Memory B cell (primary cell): ENCODE data around the gene RPH3AL.
"Not testable (repeated sequence)": the region's sequence is repeated elsewhere in the genome, so short reads cannot be mapped to it uniquely, and the experiment has no call there.

Source experiments
- ATAC-seq: fragments of 150-1000 bp; cut with Tn5 transposase; 2 replicates; pipeline ENCODE4 v1.10.0; 2021; ENCODE audit warnings: low read depth, mild to moderate bottlenecking, moderate library complexity
- DNase-seq, 2 donors: peaks; one replicate each; pipeline ENCODE4 v3.0.0; 2022; ENCODE audit warnings: low spot score in 2 of 2
- H3K27ac Mint-ChIP-seq: one replicate; pipeline ENCODE4 v1.8.0; 2022; ENCODE audit warnings: mild to moderate bottlenecking, moderate library complexity, mixed read lengths
- H3K27me3 Mint-ChIP-seq: one replicate; pipeline ENCODE4 v1.8.0; 2022; ENCODE audit warnings: mixed read lengths
- H3K36me3 Mint-ChIP-seq: one replicate; pipeline ENCODE4 v1.8.0; 2022; ENCODE audit warnings: mild to moderate bottlenecking, mixed read lengths
- H3K4me1 Mint-ChIP-seq: one replicate; pipeline ENCODE4 v1.8.0; 2022; ENCODE audit warnings: mixed read lengths
- H3K4me3 Mint-ChIP-seq: one replicate; pipeline ENCODE4 v1.8.0; 2022; ENCODE audit warnings: mild to moderate bottlenecking, moderate library complexity, mixed read lengths
- H3K9me3 Mint-ChIP-seq: one replicate; pipeline ENCODE4 v1.8.0; 2022; ENCODE audit warnings: mixed read lengths

The RPH3AL gene

GRCh38 chr17:315399-315798, 37.2 kb downstream of the RPH3AL start:
- H3K4me3 Mint-ChIP-seq, H3K27me3 Mint-ChIP-seq, H3K4me1 Mint-ChIP-seq, H3K9me3 Mint-ChIP-seq, DNase-seq, H3K27ac Mint-ChIP-seq, ATAC-seq: not testable (repeated sequence)
- H3K36me3 Mint-ChIP-seq, result peaks cover 14% of the 10 kb centered on the region

GRCh38 chr17:314614-314944, 38.0 kb downstream of the RPH3AL start:
- H3K27ac Mint-ChIP-seq, ATAC-seq, H3K27me3 Mint-ChIP-seq, H3K4me1 Mint-ChIP-seq, DNase-seq, H3K4me3 Mint-ChIP-seq, H3K9me3 Mint-ChIP-seq: not testable (repeated sequence)
- H3K36me3 Mint-ChIP-seq, result peaks cover 13% of the 10 kb centered on the region

- H3K4me1 Mint-ChIP-seq, result no peaks in the 10 kb centered on the region
- H3K27ac Mint-ChIP-seq, result no peak overlapping the region
- ATAC-seq (no peak), DNase-seq (no peak)
- H3K27me3 Mint-ChIP-seq, result no peaks in the 10 kb centered on the region
- peaks cover 11% of the 10 kb centered on the region for H3K36me3 Mint-ChIP-seq
- H3K4me3 Mint-ChIP-seq, result no peak overlapping the region
- H3K9me3 Mint-ChIP-seq, result peaks cover 5% of the 10 kb centered on the region
Measured at GRCh38 chr17:313911-314613, 38.5 kb downstream of the RPH3AL start.

- H3K4me3 Mint-ChIP-seq, result no peak overlapping the region
- H3K27me3 Mint-ChIP-seq, result no peaks in the 10 kb centered on the region
- H3K4me1 Mint-ChIP-seq, result no peaks in the 10 kb centered on the region
- peaks cover 5% of the 10 kb centered on the region for H3K9me3 Mint-ChIP-seq
- ATAC-seq (no peak), DNase-seq (no peak)
- peaks cover 11% of the 10 kb centered on the region for H3K36me3 Mint-ChIP-seq
- H3K27ac Mint-ChIP-seq, result no peak overlapping the region
Measured at GRCh38 chr17:313231-313630, 39.4 kb downstream of the RPH3AL start.

- H3K9me3 Mint-ChIP-seq, result peaks cover 5% of the 10 kb centered on the region
- H3K27ac Mint-ChIP-seq, result no peak overlapping the region
- DNase-seq (no peak), ATAC-seq (no peak)
- peaks cover 3% of the 10 kb centered on the region for H3K4me1 Mint-ChIP-seq
- H3K4me3 Mint-ChIP-seq, result no peak overlapping the region
- H3K27me3 Mint-ChIP-seq, result no peaks in the 10 kb centered on the region
- H3K36me3 Mint-ChIP-seq, result peaks cover 9% of the 10 kb centered on the region
Measured at GRCh38 chr17:312476-313148, 40.0 kb downstream of the RPH3AL start.

GRCh38 chr17:311119-311782, 41.4 kb downstream of the RPH3AL start:
- H3K27ac Mint-ChIP-seq, result no peak overlapping the region
- DNase-seq (no peak), ATAC-seq (no peak)
- H3K4me3 Mint-ChIP-seq, result no peak overlapping the region
- no peaks in the 10 kb centered on the region for H3K27me3 Mint-ChIP-seq
- peaks cover 5% of the 10 kb centered on the region for H3K4me1 Mint-ChIP-seq
- peaks cover 5% of the 10 kb centered on the region for H3K9me3 Mint-ChIP-seq
- peaks cover 4% of the 10 kb centered on the region for H3K36me3 Mint-ChIP-seq

GRCh38 chr17:310111-311010, 42.2 kb downstream of the RPH3AL start:
- peaks cover 5% of the 10 kb centered on the region for H3K4me1 Mint-ChIP-seq
- peaks cover 2% of the 10 kb centered on the region for H3K36me3 Mint-ChIP-seq
- no peak overlapping the region for H3K4me3 Mint-ChIP-seq
- DNase-seq, result no peak
- H3K27me3 Mint-ChIP-seq, result no peaks in the 10 kb centered on the region
- ATAC-seq, result no peak
- H3K27ac Mint-ChIP-seq, result no peak overlapping the region
- peaks cover 2% of the 10 kb centered on the region for H3K9me3 Mint-ChIP-seq

- DNase-seq, result peak; percentile 25 to 37
- Mint-ChIP-seq H3K4me1 (peaks cover 5% of the 10 kb centered on the region), H3K4me3 (no peak overlapping the region), H3K27me3 (no peaks in the 10 kb centered on the region), H3K9me3 (no peaks in the 10 kb centered on the region), H3K27ac (no peak overlapping the region), H3K36me3 (no peaks in the 10 kb centered on the region)
- ATAC-seq, result peak; percentile 74
Measured at GRCh38 chr17:309361-309888, 43.2 kb downstream of the RPH3AL start.

GRCh38 chr17:307741-308507, 44.7 kb downstream of the RPH3AL start:
- H3K9me3 Mint-ChIP-seq, result no peaks in the 10 kb centered on the region
- H3K27ac Mint-ChIP-seq, result no peak overlapping the region
- DNase-seq (no peak), ATAC-seq (no peak)
- H3K27me3 Mint-ChIP-seq, result no peaks in the 10 kb centered on the region
- no peaks in the 10 kb centered on the region for H3K36me3 Mint-ChIP-seq
- peaks cover 5% of the 10 kb centered on the region for H3K4me1 Mint-ChIP-seq
- H3K4me3 Mint-ChIP-seq, result no peak overlapping the region

GRCh38 chr17:307295-307691, 45.3 kb downstream of the RPH3AL start:
- peaks cover 5% of the 10 kb centered on the region for H3K4me1 Mint-ChIP-seq
- no peak overlapping the region for H3K4me3 Mint-ChIP-seq
- H3K27me3 Mint-ChIP-seq, result no peaks in the 10 kb centered on the region
- H3K27ac Mint-ChIP-seq, result no peak overlapping the region
- peaks cover under 1% of the 10 kb centered on the region for H3K36me3 Mint-ChIP-seq
- DNase-seq (no peak), ATAC-seq (no peak)
- no peaks in the 10 kb centered on the region for H3K9me3 Mint-ChIP-seq

- Mint-ChIP-seq H3K4me3 (no peak overlapping the region), H3K27me3 (no peaks in the 10 kb centered on the region), H3K27ac (no peak overlapping the region), H3K9me3 (no peaks in the 10 kb centered on the region), H3K36me3 (peaks cover 1% of the 10 kb centered on the region), H3K4me1 (peaks cover 5% of the 10 kb centered on the region)
- ATAC-seq (no peak), DNase-seq (no peak)
Measured at GRCh38 chr17:306536-307294, 45.9 kb downstream of the RPH3AL start.

GRCh38 chr17:306116-306515, 46.5 kb downstream of the RPH3AL start:
- Mint-ChIP-seq H3K4me3 (no peak overlapping the region), H3K27ac (no peak overlapping the region), H3K4me1 (peaks cover 5% of the 10 kb centered on the region), H3K9me3 (no peaks in the 10 kb centered on the region), H3K36me3 (peaks cover 1% of the 10 kb centered on the region), H3K27me3 (no peaks in the 10 kb centered on the region)
- no peak for ATAC-seq
- DNase-seq, result no peak
